Neuron (in vitro differentiated cells): ENCODE data around the gene YPEL5.

Experiments used
- H2AFZ ChIP-seq: one replicate; pipeline ENCODE4 v1.6.1; 2013; ENCODE audit warnings: low read depth, mild to moderate bottlenecking, inconsistent platforms, low read length, moderate library complexity
- H3K27me3 ChIP-seq: one replicate; pipeline ENCODE4 v1.6.1; 2013; ENCODE audit warnings: low read length; ENCODE audit not compliant: insufficient read depth
- H3K36me3 ChIP-seq: one replicate; pipeline ENCODE4 v1.6.1; 2013; ENCODE audit warnings: low read length; ENCODE audit not compliant: insufficient read depth
- H3K4me1 ChIP-seq: one replicate; pipeline ENCODE4 v1.6.1; 2013; ENCODE audit warnings: low read length; ENCODE audit not compliant: insufficient read depth
- H3K4me3 ChIP-seq: 2 replicates; pipeline ENCODE4 v1.5.1; 2013; ENCODE audit warnings: mild to moderate bottlenecking, low read length, moderate library complexity
- H3K9me3 ChIP-seq: one replicate; pipeline ENCODE4 v1.6.1; 2013; ENCODE audit warnings: low read length

The YPEL5 gene

DNA sequence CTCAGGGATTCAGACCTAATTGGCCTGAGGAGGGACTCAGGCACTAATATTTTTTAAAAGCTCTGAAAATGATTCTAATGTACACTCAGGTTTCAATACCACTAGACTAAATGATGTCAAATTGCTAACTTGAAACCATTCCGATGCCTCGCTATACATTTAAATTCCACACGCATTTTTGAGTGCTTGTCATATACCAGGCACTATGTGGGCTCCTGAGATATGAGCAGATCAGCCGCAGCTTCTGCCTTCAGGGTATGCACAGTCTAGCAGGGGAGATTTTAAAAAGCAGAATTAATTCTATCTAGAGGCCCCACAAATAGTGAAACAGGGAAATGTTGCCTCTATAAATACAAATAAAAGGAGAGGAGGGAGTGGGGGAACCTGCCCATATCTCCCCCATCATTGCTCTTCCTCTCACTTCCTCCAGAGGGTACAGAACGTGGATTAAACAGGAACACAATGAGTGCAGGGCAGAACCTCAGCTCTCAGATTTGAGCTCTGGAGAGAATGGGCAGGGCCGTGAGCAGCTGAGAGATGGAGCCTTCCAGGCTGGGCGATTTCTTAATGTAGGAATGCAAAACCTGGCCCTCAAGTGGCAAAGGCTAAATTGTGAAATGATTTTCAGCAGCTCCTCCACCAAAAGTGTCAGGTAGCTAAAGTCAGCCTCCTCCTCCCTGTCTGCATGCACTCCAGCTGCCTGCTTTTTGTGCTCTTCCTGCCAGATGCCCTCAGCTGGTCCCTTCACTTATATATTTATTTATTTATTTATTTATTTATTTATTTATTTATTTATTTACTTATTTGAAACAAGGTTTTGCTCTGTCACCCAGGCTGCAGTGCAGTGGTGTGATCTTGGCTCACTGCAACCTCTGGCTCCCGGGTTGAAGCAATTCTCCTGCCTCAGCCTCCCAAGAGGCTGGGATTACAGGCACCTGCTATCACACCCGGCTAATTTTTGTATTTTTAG is 59.9 kb downstream of the YPEL5 start:
- no peaks in the 10 kb centered on the region for H3K4me1 ChIP-seq
- no peak overlapping the region for H2AFZ ChIP-seq

DNA sequence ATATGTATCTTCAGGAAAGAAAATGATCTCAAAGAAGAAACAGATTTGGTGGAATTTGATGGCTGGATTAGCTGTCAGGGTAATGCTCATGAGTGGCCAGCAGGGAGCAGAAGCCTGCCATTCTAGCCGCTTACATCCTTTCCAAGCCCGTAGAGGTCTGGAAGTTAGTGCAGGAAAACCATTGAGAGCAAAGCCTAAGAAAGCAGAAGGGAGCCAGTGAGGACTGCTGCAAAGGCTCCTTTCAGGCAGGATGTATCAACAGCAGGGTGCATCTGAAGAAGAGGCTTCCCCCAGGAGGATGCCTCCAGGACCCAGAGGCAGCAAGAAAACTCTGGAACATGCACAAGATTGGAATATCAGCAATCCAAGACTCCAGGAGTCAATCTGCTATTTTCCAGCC is 61.6 kb downstream of the YPEL5 start:
- Histone ChIP-seq H3K4me3 (no peak overlapping the region), H3K36me3 (no peaks in the 10 kb centered on the region), H2AFZ (no peak overlapping the region), H3K9me3 (no peaks in the 10 kb centered on the region), H3K4me1 (no peaks in the 10 kb centered on the region), H3K27me3 (peaks cover 10% of the 10 kb centered on the region)

More for the DNA sequence above, 59.9 kb downstream of the YPEL5 start:
- no peak overlapping the region for H3K4me3 ChIP-seq
- H3K36me3 ChIP-seq = no peaks in the 10 kb centered on the region
- H3K27me3 ChIP-seq = peaks cover 12% of the 10 kb centered on the region
- no peaks in the 10 kb centered on the region for H3K9me3 ChIP-seq

DNA sequence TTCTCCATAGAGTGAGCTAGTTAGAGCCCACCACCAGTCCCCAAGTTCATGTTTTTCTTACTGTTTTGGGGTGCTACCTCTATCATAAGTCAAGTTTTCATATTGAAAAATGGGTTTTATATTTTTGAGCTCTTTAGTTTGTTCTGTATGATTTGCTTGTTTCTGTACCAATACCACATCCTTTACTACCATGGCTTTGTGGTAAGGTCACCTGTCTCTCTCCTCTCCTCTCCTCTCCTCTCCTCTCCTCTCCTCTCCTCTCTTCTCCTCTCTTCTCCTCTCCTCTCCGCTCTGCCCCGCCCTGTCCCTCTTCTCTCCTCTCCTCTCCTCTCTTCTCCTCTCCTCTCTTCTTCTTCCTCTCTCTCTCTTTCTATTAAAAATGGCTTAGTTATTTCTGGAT is 62.4 kb downstream of the YPEL5 start:
- H2AFZ ChIP-seq = no peak overlapping the region
- H3K4me3 ChIP-seq = no peak overlapping the region
- no peaks in the 10 kb centered on the region for H3K4me1 ChIP-seq
- H3K9me3 ChIP-seq = no peaks in the 10 kb centered on the region
- H3K27me3 ChIP-seq = peaks cover 10% of the 10 kb centered on the region
- H3K36me3 ChIP-seq = no peaks in the 10 kb centered on the region
